Left hindlimb (tissue), 1 donor: ENCODE measurements around the gene TBC1D9.

Experiments
- DNase-seq: peaks from one replicate; pipeline ENCODE4 v3.0.0-alpha.2; 2018

Gene TBC1D9

DNA sequence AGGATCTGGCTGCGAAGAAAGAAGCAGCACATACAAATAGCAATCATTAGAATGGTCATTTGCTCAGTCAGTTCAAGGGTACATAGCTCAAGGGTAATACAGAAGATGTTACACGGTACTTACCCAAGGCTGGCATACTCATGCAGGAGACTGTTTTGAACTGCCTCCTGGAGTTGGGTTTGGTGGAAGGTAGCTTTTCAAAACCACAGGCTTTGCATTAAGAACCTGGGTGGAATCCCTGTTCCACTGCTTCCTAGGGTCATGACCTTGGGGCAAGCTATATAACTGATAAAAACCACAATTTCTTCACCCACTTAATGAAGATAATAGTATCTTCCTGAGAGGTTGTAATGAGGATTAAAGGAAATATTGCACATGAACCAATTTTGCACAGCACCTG lies 36.5 kb downstream of the TBC1D9 start:
- no peak for DNase-seq

- DNase-seq = no peak
Observed at GRCh38 chr4:140719022-140719421, 37.2 kb downstream of the TBC1D9 start.

DNA sequence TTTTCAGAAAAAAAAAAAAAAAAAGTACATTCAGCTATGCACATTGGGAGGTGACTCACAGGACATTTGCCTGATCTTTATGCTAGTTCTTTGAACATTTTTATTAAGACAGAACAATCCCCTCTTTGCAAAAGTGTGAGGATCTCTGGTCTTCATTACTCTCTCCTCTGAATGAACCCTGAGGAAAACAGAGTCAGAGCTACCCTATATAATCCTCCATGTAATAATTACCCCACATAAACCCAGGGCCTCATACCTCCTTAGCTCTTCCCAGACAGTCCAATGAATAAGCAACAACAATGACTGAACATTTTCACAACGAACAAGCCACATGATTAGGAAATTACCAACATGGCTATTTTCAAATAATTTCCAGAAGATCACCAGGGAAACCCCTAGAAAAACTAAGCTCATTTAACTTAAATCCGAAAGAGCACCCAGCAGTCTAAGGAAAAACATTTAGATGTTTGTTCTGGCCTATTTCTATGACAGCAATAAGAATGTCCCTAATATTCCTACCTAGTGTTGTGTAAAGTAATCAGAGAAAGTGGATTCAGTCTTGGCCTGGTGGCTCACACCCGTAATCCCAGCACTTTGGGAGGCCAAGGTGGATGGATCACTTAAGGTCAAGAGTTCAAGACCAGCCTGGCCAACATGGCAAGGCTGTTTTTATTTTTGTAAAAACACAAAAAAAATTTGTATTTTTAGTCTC lies 37.8 kb downstream of the TBC1D9 start:
- DNase-seq = no peak

GRCh38 chr4:140717313-140717712 lies 38.9 kb downstream of the TBC1D9 start:
- no peak for DNase-seq

DNA sequence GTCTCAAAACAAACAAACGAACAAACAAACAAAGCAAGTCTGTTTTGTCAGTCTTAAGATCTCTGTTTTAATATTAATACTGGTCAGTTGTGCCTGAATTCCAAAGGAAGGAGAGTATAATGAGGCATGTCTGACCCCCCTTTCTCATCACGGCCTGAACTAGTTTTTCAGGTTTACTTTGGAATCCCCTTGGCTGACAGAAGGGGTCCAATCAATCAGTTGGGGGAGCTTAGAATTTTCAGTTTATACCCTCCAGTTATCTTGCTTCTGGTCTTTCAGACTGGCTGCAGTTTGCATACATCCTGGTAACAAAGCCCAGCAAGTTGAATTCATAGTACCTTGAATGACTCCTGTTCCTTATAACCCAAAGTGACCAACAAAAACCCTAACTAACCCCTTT lies 41.1 kb downstream of the TBC1D9 start:
- no peak for DNase-seq

DNA sequence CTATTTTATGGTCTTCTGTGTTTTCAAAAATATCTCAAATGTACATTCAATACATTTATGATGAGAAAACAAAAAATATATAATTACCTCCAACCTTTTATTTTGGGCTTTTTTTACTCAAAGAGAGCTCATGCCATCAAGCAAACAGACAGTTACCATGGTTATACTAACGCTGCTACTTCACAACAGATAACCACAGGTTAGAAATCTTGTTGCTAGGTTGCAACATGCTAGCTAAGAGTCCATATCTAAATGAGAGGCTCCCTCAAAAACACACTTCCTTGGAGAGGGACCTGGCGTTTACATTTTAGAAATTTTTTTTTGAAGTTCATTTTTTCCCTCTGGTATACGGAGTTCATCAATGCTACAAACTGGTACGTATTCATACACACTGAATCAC lies 44.3 kb downstream of the TBC1D9 start:
- no peak for DNase-seq

- no peak for DNase-seq
Observed at GRCh38 chr4:140710908-140711622, 45.1 kb downstream of the TBC1D9 start.

DNA sequence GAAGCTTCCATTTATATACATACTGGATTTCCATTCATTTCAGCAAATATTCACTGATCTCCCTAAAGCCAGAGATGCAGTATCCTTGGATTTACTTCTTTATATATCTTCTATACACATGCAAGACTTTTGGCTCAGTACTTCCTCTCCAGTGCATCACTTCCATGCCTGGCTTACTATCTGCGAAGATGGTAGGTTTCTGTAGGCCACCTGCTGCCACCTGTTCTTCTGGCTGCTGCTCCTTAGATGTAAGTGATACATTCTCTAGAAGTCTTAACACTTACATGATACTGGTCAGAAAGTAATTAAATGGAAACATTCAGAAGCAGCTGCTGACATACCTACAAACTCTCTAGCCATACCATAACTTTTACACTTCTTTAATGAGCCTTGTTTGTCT lies 48.9 kb downstream of the TBC1D9 start:
- DNase-seq = no peak

GRCh38 chr4:140706665-140707064 lies 49.5 kb downstream of the TBC1D9 start:
- no peak for DNase-seq

GRCh38 chr4:140706276-140706625 lies 49.9 kb downstream of the TBC1D9 start:
- no peak for DNase-seq

DNA sequence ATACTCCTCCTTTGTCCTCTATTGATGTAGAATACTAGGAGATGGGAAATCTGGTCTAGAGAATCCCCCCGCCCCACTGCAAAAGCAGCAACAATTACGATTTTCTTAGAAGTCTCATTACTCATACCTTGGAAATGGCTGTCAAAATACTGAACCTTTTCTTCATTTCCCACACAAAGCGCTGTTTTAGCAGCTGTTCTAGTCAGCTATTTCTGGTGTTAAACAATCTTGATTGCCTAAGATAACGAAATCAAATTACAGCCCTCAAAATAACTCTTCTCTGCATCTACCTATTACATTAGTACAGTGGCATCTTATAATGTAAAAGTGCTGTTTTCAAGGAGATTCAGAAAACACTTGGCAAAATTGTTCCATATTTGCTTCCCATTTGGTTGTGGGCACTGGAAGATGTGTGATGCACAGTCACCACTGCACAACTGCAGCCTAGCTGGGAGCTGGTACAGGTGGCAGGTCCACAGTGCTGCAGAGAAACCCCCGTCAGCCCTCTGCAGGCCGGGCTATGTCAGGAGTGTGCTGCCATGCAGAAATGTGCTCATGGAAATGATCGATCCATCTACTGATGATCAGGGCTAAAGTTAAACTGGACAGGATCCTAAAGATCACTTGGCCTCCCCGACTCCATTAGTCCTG lies 50.4 kb downstream of the TBC1D9 start:
- no peak for DNase-seq

DNA sequence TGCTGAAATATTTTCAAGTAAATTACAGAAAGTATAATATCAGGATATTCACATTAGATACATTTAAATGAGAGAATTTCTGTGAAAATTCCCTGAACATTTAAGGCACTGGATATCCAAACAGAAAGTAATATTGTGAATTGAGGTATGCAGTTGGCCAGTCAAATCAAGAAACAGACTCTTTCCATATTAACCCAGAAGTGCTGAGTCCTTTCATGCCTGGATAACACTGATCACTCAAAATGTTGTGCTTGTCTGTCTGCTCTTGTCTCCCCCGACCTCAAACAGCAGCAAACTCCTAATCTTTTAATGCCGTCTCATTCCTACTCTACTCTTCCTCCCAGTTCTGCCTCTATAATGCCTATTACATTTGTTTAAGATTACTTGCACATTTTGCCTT lies 51.2 kb downstream of the TBC1D9 start:
- DNase-seq = no peak

DNA sequence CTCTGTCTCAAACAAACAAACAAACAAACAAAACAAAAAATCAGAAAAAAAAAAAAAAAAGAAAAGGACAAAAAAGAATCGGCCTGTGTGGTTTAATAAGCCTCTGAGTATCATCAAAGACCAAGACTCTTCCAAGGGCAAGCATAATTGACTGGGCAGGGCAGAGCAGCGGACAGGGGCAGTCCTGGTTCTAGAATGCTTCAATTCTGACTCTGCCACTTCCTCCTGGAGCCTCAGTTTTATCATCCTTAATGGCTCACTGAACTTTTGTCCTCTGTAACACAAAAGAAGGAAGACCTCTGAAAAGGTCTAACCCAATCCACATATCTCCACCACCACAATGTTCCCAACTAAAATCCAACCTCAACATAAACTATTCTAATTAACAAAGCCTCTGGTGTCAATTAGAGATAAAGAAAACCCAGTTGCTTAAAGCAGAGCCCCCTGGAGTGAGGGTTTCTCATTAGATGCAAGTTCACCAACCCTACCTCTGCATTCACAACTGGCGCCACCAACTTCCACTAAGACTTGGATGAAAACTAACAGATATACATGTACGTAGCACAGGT lies 51.7 kb downstream of the TBC1D9 start:
- no peak for DNase-seq

GRCh38 chr4:140703463-140703862 lies 52.7 kb downstream of the TBC1D9 start:
- DNase-seq = no peak

DNA sequence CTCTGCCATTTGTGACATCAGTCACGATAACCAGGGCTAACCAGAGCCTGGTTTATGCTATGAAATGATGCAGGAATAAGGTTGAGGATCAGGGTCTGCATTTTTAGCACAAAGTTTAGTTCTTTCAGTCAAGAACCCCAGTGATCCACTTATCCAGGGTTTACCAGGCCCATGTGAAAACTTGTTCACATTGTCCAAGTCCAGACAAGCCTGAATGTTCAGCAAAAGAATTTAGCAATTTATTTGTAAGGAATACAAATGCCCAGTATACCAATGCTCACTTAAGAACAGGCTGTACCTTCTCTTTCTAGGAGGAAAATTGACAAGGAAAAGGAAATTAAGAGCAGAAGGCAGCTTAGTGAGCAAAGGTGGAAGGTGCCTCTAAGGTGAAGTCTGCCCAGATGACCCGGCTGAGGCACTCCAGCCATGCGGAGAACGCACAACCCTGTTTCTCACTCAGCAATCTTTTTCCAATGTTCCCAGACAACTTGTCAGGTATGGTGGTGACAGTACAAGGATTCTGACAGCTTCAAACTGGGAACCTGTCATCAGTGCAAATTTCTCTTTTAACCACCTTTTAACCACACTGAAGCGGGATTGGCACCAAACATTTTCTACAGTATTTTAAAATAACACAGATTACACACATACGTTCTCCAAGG lies 54.0 kb downstream of the TBC1D9 start:
- no peak for DNase-seq

- DNase-seq = no peak
Observed at GRCh38 chr4:140701071-140701470, 55.1 kb downstream of the TBC1D9 start.

DNA sequence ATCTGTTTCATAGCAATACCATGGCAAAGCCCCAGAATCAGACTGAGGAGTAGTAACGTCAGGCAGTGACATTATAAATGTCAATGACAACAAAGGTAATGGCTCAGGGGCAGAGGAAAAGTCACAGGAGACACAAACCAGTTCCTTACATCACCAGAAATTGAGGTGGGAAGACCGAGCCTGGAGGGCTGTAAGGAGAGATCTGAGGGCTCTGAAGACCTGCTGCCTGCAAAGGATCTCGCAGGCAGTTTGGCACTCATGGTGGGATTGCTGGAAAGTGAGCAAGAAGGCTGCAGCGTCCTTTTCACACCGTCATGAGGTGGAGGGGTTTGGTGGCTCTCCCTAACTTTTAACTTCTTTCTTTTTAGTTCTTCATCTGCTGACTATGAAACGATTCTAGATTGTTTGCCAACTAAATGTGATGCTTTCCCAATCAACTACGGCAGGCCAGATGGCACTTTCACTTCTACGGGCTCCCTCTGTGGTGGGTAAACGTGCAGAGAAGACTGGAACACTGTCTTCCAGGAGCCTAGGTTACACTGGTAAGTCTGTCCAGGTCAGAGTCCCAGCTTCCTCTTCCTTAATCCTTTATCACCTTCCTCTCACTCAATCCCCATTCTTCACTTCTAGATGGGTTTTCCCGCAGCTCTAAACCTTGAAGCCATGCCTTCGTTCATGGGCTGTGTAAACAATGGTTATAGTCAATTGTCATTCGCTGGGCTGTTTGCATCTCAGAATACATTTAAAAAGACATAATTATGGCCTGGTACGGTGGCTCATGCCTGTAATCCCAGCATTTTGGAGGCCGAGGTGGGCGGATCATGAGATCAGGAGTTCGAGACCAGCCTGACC lies 58.2 kb downstream of the TBC1D9 start:
- no peak for DNase-seq

DNA sequence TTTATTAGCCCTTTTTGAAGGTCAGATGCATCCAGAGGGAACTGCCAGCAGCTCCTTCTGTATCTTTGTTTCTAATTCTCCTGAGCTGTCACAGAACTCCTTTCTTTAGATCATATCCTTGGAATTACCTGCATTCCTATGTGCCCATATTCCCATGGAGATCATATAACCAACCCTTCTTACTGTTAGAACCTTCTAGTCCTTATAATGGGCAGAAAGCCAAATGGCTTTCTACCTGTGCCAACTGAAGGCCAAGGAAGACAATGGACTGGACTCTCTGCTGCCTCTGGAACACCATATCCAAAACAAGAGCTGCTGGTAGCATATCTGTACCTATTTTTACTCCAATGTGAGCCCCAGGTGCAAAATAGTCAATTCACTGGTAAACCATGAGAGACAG lies 60.7 kb downstream of the TBC1D9 start:
- no peak for DNase-seq

DNA sequence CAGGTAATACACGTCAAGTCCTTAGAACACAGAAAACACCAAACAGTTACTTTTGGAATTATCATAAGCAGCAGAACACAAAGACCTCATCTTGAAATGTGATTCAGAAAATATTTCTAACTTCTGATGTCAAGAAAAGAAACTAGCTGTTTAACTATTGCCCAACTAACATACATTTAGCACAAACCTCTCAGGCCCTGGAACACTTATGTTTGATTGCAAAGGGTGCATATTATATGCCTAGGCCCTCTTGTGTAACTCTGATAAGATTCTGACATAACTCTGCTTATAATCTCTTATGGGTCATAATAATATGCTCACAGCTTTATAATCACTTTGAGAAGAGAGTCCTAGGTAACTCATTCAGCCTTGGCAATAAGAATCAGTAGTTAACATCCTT lies 62.6 kb downstream of the TBC1D9 start:
- no peak for DNase-seq

- no peak for DNase-seq
Observed at GRCh38 chr4:140691369-140691768, 64.8 kb downstream of the TBC1D9 start.

DNA sequence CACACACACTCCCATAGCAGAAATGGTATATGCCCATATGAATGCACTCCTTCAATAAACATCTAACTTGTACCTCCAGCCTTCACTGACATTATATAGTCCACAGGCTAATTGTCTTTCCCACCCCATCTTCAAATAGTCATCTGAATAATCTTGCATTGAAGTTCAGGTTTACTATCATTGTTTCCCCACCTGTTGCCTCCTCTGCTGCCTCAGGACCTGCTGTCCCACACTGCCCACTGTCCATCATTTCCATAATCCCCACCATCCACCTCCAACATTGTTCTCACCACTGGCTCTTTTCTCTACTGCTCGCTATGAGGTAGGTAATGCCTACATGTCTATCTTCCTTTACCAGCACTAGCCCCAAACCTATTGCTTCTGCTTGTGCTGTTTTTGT lies 66.1 kb downstream of the TBC1D9 start:
- DNase-seq = no peak

DNA sequence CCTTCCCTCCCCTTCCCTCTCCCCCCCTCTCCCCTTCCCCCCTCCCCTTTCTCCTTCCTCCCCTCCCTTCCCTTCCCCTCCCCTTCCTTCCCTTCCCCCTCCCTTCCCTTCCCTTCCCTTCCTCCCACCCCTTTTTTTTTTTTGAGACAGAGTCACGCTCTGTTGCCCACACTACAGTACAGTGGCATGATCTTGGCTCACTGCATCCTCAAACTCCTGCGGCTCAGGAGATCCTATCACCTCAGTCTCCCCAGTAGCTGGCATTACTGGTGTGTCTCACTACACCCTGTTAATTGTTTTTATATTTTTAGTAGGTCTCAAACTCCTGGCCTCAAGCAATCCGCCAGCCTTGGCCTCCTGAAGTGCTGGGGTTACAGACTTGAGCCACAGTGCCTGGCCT lies 66.6 kb downstream of the TBC1D9 start:
- DNase-seq = no peak
